ENCODE data around the gene DCT.
A peak's percentile ranks its signal among the peaks of the same experiment; 100 is the strongest.
"Not testable (repeated sequence)": the region's sequence is repeated elsewhere in the genome, so short reads cannot be mapped to it uniquely, and the experiment has no call there.

Gene DCT

DNA sequence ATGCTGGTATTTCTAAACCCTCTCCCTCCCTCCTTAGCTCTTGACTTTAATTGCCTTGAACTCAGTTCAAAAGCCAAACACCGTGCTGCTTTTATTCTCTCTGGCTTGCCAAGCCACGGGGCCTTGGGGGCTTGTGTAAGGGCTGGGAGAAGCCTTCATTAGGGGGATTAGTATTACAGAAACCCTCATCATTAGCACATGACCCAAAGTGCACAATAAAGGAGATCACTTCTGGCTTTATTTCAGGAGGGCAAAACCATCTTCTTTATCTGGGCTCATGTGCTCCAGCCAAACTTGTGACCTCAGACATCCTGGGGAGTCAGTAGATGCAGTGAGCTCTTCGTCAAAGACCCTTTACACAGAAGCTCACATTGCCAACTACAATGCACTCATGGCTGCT, at the start of gene DCT:
Gene DCT, minus strand, starts transcription at position 67 of the 400 bp plus-strand sequence. CDS start 427 bp downstream, outside the sequence.
- DNase-seq = no peak

DNA sequence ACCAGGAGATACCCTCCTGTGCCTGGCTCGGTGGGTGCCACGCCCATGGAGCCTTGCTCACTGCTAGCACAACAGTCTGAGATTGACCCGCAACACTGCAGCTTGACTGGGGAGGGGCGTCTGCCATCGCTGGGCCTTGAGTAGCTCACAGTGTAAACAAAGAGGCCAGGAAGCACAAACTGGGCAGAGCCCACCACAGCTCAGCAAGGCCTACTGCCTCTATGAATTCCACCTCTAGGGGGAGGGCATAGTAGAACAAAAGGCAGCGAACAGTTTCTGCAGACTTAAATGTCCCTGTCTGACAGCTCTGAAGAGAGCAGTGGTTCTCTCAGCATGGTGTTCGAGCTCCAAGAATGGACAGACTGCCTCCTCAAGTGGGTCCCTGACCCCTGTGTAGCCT, 47.5 kb upstream of the DCT start:
- DNase-seq = not testable (repeated sequence)

DNA sequence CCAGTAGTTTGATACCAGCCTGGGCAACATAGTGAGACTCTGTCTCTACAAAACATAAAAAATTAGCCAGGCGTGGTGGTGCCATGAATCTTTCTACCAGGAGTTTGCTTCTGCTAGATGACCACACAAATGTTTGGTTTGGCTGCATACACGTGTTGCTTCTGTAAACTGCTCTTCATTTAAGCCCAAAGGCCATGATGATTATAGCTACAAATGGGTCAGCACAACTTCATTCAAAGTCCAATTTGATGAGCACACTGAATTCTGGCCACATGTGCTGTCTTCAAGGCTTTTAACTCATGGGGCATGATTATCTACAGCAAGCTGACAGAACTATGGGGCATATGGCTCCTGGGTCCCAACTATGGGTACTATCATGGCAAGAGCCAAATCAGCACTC, 46.3 kb upstream of the DCT start:
- DNase-seq = no peak

DNA sequence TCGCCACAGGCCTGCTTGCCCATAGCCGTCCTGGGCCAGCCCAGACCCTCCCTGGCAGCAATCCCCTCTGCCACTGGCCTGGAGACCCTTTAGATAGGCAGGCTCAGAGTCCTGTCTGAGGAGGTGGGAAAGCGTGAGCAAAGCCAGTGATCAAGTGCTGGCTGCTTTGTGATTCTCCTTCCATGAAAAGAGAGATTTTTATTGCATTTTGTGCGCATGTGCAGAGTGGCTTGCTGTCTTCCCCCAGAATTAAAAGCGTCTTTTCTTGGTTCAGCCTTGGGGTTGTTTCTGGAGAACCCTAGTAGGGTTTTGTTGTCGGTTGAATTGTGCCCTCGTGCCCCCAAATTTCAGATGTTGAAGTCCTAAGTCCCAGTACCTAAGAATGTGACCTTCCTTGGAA, 44.9 kb upstream of the DCT start:
- no peak for DNase-seq

DNA sequence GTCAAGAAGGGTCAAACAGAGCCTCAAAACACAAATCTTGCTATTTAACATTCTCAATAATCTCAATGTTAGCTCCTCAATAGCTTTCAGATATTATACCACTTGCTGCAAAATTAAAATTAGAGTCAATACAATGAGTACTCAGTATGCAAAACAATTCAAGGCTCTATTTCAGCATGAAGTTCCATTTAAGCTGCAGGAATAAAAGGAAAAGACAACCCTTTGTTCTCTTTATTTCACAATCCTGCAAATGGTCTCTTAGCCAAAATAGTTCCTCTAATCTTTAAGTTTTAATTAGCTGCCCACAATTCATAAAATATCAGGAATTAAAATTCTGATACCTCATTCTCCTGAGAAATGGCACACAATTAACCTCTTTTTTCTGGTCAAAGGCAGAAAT, 40.5 kb upstream of the DCT start:
- no peak for DNase-seq

DNA sequence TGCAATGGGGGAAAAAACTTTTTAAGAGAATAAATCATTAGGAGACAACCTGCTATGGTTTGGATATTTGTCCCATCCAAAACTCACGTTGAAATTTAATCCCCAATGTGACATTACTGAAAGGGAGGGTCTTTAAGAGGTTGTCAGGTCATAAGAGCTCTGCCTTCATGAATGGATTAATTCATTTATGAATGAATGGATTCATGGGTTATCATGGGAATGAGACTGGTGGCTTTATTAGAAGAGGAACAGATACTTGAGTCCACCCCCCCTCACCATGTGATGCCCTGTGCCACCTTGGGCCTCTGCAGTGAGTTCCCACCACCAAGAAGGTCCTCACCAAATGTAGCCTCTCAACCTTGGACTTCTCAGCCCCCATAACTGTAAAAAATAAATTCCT, 37.0 kb upstream of the DCT start:
- DNase-seq = no peak

DNA sequence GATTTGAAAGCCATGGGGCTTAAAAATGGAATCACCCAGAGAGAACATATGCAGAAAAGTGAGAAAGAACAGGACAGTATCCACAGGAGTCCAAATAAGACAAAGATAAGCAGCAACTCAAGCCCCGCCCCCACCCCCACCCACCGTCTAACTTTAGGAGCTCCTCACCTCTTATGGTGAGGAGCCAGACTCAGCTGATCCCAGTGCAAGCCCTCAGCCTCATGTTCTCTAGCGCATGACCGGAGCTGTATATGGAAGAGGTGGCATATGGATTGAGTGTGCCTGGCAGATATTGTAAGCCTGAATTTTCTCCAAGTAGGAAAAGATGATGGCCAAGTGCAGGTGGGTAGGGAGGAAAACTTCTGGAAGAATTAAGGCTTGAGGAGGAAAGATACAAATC, 36.4 kb upstream of the DCT start:
- DNase-seq = no peak

DNA sequence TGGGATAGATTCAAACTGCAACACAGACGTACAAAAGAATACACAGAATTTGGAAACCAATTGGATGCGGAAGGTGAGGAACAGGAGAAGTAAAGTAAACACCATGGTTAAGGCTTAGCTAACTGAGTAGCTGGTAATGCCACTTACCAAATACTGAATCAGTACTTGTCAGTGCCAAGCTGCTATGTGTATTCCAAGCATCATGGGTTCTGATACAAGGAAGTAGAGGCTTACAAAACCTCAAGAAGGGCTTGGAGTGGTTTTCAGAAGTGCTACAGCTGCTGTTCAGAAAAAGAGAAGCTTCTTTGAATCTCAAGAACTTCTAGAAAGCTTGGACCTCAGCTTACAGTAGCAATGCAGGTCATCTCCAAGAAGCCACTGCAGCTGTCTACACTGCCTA, 35.9 kb upstream of the DCT start:
- no peak for DNase-seq

DNA sequence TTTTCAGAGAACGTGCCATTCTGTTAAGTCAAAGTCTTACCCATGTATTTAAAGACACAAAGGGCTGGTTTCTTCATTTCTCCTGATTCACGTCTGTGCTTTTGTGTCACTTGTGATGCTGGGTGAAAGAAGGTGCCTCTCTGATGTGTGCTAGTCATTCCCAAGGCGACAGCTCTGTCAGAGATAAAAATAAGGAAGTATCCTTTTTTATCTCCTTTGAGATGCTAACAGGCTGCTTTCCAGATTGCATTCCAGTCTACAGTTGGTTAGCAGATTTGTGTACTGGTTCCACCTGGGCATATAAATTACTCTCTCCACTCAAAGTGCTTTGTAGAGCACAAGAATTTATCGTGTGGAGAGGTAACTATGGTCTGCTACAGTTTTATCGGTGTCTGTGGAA, 33.5 kb upstream of the DCT start:
- DNase-seq = peak; percentile 23

DNA sequence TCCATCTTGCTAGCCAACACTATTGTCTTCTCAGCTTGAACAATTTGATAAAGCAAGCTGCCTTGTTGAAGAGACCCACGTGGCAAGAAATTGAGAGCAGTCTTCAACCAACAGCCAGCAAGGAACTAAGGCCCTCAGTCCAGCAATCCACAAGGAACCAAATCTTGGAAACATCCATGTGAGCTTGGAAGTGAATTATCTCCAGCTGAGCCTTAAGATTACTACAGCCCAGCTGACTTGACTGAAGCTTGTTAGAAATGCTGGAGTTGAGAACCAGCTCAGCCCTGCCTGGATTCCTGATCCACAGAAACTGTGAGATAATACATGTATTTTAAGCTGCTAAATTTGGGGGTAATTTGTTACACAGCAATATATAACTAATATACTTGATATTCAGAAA, 26.2 kb upstream of the DCT start:
- no peak for DNase-seq

DNA sequence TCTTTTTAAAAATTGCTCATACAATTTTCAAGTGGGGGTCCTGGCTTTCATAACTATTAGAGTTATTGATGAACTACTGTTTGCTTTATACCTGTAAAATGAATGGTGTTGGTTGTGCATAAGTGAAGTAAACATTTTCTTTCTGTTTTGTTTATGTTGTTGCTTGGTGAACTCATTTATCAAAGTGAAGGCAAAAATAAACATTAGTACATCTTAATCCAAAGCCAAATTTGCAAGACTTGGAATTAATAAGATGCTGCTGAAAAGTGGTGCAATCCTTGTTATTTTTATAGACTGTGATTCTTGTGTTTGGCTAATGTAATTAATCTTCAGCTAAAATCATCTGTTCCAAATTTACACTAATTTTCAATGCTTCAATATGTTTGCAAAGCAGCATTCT, 24.4 kb upstream of the DCT start:
- no peak for DNase-seq

DNA sequence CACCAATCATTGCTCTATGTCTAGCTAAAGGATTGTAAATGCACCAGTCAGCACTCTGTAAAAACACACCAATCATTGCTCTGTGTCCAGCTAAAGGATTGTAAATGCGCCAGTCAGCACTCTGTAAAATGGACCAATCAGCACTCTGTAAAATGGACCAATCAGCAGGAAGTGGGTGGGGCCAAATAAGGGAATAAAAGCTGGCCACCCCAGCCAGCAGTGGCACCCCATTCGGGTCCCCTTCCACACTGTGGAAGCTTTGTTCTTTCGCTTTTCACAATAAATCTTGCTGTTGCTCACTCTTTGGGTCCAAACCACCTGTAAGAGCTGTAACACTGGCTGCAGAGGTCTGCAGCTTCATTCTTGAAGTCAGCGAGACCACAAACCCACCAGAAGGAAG, 19.3 kb upstream of the DCT start:
- not testable (repeated sequence) for DNase-seq

DNA sequence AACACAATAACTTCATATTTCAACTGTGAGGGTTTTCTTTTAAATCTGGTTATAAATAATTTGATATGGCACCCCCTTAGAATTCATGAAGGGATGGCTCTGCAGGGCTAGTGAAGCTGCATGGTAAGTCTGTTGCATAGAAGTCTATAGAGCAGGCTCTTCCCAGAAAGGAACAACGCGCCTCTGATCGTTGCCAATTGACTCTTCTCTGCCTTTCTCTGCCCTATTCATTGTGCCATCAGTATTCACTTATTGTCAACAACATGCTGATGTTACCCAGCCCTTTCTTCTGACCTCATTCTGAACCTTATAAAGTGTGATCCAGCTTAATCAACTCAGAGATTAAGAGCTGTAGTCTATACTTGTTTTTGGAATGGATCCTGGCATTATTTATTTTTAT, 16.3 kb upstream of the DCT start:
- no peak for DNase-seq

DNA sequence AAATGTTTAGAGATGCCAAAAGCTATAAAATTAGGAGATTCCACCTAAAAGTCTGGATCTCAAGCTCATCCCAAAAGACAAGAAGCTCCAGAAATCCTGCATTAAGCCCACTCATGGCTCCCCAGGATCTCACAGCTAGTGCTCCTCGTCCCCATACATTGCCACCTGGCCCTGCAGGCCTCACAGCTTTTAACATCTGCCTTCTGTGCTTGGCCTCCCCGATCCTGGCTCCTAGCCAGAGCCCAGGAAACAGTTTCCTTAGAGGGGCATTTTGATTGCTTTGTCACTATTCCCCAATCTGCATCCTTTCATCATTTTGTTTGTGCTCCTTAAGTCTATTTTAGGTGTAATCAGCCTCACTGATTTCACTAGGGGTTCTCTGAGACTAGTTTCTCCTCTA, 14.5 kb upstream of the DCT start:
- no peak for DNase-seq

DNA sequence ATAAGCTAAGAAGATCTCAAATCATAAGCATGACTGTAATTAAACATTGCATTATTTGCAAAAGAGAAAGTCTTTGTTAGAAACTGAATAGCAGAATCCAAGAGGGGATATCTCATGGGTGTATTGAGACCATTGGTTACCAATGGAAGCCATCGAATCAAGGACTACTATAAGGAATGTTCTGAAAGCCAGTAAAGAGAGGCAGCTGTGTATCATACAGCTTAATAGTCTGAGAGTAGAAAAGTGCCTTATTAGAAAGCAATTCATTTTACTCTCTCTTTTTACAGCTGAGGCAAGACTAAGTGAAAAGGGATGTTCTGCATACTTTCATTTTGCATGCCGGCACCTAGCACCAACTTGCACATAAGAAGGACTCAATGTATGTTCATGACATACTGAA, 7.6 kb upstream of the DCT start:
- no peak for DNase-seq

DNA sequence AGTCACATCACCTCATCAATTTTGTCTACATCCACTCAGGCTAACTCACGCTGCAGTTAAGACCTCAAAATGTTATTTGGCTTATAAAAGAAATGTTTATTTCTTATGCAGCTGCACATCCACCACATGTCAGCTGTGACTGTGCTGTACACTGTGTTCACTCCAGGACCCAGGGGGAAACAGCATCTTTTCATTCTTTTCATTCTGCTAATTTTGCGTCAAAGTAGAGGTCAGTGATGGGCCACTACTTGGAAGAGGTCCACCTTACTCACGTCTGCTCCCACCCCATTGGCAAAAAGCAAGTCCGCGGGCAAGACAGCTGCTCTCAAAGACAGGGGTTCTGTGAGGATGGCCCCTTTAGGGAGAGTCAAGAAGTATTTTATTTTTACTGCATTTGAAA, 4.5 kb upstream of the DCT start:
- no peak for DNase-seq

DNA sequence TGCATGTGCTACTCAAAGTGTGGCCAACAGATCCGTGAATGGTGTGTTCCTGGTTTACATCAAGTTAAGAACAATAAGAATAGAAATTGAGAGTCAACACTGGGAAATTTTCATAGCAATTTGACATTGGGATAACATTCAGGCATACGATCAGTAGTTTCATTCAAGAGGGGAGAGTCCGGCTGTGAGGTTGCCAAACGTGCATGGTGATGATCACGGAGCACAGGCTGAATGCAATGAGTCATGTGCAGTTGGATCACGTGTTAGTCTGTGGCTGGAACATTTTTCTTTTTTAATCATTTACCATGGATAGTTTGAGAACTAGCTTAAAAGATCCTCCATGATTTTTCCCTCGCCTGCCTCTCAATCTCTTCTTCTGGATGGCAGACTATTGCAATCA, 2.5 kb upstream of the DCT start:
- no peak for DNase-seq

DNA sequence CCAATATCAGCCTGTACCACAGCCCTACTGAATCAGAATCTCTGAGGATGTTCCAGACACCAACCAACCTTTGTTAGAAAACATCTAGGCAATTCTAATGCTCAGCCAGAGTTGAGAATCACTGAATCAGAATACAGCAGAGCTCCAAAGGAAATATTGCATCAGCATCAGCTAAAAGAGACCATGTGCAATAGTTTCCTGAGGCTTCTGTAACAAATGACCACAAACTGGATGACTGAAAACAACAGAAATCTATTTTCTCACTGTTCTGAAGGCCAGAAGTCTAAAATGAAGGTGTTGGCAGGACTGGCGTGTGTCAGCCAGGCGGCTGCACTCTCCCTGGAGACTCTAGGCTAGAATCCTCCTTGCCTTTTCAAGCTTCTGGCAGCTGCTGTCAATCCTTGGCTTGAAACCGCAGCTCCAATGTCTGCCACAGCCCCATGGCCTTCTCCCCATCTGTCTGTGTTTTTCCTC, 1.2 kb upstream of the DCT start:
- DNase-seq = peak; percentile 34

DNA sequence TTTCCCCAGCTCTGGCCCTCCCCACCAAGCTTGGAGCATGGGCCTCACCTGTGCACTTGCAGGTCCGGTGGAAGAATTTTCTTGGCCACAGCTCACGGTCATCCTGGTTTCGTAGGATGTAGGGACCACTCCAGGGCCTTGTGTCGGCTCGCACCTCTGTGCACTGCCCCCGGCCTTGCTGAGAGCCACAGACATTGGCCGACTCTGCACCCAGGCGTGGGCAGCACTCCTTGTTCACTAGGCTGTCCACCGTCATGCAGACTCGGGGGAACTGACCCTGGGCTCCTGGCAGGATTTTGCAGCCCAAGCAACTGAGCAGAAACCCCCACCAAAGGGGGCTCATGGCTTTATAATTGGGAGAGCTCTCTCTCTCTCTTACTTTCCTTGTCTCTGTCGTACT, 569 bp downstream of the DCT start:
- DNase-seq = no peak

DNA sequence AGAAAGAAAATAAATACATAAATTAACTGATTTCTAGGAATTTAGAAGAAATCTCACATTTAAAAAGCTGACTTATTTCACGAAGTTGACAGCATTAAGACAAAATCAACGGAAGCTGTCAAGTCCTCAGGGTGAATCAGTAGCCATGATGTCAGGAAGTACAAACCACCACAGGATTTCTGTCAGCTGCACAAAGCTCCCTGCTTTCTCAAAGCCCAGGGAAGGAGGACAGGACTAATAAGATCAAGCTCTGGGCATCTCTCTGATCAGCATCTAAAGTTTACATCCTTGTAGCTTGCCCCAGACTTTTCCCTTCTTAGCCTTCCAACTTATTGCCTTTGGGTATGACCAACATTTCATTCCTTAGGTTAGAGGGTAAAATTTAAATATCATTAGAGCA, 9.4 kb downstream of the DCT start:
- no peak for DNase-seq

DNA sequence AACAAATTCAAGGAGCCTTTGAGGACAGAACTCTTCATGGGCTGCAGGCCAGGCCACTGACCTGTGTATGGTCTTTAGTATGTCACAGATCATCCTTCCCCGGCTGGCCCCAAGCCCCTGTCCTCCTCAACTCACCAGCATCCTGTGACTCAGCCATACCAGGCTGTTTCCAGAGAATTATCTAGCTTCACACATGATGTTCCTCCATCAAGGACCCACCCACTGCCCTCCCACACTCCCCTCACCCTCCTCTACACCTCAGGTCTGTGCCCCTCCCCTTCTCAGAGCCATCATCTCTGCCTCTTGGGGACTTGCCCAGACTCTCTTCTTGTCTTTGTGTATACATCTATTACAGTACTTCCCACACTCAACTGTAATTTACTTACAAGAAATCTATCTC, 14.7 kb downstream of the DCT start:
- DNase-seq = peak; percentile 52

DNA sequence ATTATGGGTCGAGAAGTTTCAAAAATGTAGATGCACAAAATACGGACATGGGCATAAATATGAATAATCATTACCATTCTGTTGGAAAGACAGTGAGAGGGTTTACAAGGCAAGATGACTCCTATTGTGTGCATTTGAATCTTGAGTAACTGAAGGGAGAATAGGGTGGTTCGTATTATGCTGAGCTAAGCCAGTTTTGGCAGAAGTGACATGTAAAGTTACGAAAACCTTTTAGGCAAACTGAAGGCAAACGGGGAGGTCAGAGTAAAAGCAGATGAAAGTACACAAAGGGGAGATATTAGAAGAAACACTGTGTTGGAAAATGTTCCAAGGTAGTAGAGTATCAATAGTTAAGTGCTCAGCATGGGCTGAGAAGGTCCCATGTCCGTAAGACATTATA, 16.8 kb downstream of the DCT start:
- DNase-seq = no peak

DNA sequence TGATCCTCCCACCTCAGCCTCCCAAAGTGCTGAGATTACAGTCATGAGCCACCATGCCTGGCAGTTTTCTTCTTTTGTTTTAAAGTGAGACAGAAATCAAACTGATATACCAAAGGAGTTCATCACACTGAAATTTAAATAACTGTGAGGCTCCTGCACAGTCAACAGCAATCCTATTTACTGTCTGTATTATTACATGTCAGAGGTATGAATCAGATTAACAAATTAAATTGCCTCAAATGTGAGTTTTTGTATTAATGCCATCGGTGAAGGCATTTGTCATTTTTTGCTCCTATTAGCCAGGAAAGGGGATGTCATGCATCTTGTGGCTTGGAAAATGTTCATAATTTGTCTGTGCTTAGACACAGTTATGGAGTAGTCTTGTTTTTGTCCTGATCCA, 20.4 kb downstream of the DCT start:
- no peak for DNase-seq

DNA sequence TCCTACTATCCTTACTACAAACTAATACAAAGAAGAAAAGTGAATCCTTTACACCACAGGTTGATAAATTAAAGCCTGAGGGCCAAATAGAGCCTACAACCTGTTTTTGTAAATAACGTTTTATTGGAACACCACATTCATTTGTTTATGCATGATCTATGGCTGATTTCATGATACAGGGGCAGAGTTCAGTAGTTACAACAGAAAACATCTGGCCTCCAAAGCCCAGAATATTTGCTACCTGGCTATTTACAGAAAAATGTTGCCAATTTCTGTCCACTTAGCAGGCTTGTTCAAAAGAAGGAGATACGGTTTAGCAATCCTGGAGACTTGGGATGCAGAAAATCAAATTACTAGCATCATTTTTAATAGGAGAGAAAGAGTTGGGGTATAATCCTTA, 24.1 kb downstream of the DCT start:
- no peak for DNase-seq

DNA sequence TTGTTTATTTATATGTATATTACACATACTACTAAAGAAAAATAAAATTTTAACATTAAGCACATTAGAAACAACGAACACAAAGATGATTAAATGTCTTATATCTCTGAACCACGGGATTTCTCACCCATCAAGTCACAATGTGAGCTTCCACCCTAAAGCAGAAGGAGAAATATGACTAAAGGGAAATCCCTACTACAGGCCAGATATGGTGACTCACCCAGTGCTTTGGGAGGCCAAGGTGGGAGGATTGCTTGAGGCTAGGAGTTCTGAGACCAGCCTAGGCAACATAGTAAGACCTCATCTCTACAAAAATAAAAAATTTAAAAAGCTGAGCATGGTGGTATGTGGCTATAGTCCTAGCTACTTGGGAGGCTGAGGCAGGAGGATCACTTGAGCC, 24.6 kb downstream of the DCT start:
- no peak for DNase-seq

DNA sequence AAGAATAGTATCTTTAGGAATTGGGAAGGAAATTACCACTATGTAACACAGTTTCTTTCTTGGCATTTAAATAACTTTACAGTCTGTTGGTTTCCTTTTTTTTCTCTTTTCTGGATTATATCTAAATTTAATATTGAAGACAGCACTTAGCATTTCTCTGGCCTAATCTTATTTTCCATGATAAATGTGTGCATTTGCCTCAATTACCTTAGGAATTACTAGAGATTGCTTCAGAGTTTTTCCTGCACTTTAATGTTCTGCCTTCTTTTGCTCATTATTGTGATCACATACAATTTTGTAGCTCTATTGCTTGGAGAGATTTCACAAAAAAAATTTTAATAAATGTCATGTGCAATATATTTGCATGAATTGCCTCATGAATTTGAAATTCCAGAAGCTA, 25.1 kb downstream of the DCT start:
- DNase-seq = no peak
